ENCODE data around the gene SLC4A7.

- TF ChIP-seq CTCF (IDR thresholded peaks at IDR 0.05; ENCODE audit: low read depth, low read length, poor library complexity, severe bottlenecking): no peak
- no peak for TF ChIP-seq EZH2phosphoT487 (IDR thresholded peaks at IDR 0.05; ENCODE audit: borderline replicate concordance, low read length)
Measured at GRCh38 chr3:27479806-27480543, 4.2 kb downstream of the SLC4A7 start.

Data from DOHH2 (cell line).